Nephron (organoid): ENCODE measurements around the gene UBR7.

Experiments used
- H3K27ac Mint-ChIP-seq, 3 experiments: 2 replicates each; pipeline ENCODE4 v1.8.0; 2020; ENCODE audit warnings: mixed read lengths in 3 of 3, mild to moderate bottlenecking in 2 of 3, moderate library complexity in 1 of 3
- H3K27me3 Mint-ChIP-seq: 2 replicates; pipeline ENCODE4 v1.8.0; 2021; ENCODE audit warnings: low read depth, mild to moderate bottlenecking, moderate library complexity, mixed read lengths
- H3K36me3 Mint-ChIP-seq: 2 replicates; pipeline ENCODE4 v1.8.0; 2020; ENCODE audit warnings: low read depth, mixed read lengths
- H3K4me1 Mint-ChIP-seq: 2 replicates; pipeline ENCODE4 v1.8.0; 2020; ENCODE audit warnings: mixed read lengths
- H3K4me3 Mint-ChIP-seq, 3 experiments: 2 replicates each; pipeline ENCODE4 v1.8.0; 2020; ENCODE audit warnings: mild to moderate bottlenecking in 3 of 3, mixed read lengths in 3 of 3, moderate library complexity in 2 of 3
- H3K9me3 Mint-ChIP-seq: 2 replicates; pipeline ENCODE4 v1.8.0; 2020; ENCODE audit warnings: mixed read lengths
- TF ChIP-seq, protein P1 (sequence below), 3 experiments: fragments of 200-600 bp; sonication (generic); IDR thresholded peaks; one replicate each; pipeline ENCODE4 v1.5.0; 2021; ENCODE audit warnings: antibody characterized with exemption in 3 of 3; ENCODE audit not compliant: unreplicated experiment in 3 of 3

UBR7 gene

DNA sequence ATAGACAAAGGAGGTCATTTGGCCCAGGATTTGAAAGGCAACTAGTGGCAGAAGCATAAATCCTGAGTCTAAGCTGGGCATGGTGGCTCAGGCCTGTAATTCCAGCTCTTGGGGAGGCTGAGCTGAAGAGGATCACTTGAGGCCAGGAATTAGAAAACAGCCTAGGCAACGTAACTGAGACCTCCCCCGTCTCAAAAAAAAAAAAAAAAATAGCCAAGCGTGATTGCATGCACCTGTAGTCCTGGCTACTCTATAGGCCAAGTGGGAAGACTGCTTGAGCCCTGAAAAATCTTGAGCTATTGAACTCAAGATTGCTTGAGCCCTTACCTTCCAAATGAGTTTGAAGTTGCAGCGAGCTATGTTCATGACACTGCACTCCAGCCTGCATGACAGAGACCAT, 8.0 kb upstream of the UBR7 start:
- Mint-ChIP-seq H3K4me1 (no peaks in the 10 kb centered on the region), H3K4me3 (no peak overlapping the region), H3K36me3 (peaks cover 6% of the 10 kb centered on the region), H3K27ac (no peak overlapping the region), H3K9me3 (no peaks in the 10 kb centered on the region), H3K27me3 (no peaks in the 10 kb centered on the region)
- TF ChIP-seq, protein P1, sequence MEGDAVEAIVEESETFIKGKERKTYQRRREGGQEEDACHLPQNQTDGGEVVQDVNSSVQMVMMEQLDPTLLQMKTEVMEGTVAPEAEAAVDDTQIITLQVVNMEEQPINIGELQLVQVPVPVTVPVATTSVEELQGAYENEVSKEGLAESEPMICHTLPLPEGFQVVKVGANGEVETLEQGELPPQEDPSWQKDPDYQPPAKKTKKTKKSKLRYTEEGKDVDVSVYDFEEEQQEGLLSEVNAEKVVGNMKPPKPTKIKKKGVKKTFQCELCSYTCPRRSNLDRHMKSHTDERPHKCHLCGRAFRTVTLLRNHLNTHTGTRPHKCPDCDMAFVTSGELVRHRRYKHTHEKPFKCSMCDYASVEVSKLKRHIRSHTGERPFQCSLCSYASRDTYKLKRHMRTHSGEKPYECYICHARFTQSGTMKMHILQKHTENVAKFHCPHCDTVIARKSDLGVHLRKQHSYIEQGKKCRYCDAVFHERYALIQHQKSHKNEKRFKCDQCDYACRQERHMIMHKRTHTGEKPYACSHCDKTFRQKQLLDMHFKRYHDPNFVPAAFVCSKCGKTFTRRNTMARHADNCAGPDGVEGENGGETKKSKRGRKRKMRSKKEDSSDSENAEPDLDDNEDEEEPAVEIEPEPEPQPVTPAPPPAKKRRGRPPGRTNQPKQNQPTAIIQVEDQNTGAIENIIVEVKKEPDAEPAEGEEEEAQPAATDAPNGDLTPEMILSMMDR (IDR thresholded peaks at IDR 0.05; ENCODE audit: unreplicated experiment in 3 of 3): no peak

DNA sequence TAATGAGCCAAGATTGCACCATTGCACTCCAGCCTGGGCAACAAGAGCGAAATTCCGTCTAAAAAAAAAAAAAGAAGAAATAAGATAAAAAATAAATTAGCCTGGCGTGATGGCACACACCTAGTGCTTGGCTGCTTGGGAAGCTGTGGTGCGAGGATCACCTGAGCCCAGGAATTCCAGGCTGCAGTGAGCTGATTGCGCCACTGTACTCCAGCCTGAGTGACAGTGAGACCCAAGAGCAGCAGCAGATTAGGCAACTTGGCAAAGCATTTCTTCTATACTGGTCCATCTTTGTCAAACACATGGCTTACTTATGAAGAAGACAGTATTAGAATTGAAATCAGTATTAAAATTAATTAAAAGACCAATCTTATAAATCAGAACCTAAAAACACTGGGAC, 6.5 kb upstream of the UBR7 start:
- Mint-ChIP-seq H3K27ac (no peak overlapping the region), H3K4me1 (no peaks in the 10 kb centered on the region), H3K4me3 (no peak overlapping the region), H3K27me3 (no peaks in the 10 kb centered on the region), H3K36me3 (peaks cover 10% of the 10 kb centered on the region), H3K9me3 (no peaks in the 10 kb centered on the region)
- TF ChIP-seq, protein P1 (IDR thresholded peaks at IDR 0.05; ENCODE audit: unreplicated experiment in 3 of 3): no peak

DNA sequence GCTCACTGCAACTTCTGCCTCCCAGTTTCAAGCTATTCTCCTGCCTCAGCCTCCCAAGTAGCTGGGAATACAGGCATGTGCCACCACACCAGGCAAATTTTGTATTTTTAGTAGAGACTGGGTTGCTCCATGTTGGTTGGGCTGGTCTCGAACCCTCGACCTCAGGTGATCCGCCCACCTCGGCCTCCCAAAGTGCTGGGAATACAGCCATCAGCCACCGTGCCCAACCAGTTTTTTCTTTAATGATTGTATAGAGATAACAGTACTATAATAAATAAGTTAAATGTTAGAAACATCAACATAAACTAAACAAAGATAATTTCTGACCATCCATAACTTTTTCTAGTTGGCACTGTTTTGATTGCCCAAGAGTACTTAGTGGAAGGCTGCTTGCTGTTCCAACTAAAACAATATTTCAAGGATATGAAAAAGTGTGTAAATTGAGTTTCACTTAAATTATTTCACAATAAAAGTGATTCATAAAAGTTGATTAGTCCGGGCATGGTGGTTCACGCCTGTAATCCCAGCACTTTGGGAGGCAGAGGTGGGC, 5.8 kb upstream of the UBR7 start:
- Mint-ChIP-seq H3K9me3 (no peaks in the 10 kb centered on the region), H3K4me1 (peaks cover under 1% of the 10 kb centered on the region), H3K27ac (no peak overlapping the region), H3K27me3 (no peaks in the 10 kb centered on the region), H3K36me3 (peaks cover 10% of the 10 kb centered on the region), H3K4me3 (no peak overlapping the region)
- TF ChIP-seq, protein P1 (IDR thresholded peaks at IDR 0.05; ENCODE audit: unreplicated experiment in 3 of 3): no peak

DNA sequence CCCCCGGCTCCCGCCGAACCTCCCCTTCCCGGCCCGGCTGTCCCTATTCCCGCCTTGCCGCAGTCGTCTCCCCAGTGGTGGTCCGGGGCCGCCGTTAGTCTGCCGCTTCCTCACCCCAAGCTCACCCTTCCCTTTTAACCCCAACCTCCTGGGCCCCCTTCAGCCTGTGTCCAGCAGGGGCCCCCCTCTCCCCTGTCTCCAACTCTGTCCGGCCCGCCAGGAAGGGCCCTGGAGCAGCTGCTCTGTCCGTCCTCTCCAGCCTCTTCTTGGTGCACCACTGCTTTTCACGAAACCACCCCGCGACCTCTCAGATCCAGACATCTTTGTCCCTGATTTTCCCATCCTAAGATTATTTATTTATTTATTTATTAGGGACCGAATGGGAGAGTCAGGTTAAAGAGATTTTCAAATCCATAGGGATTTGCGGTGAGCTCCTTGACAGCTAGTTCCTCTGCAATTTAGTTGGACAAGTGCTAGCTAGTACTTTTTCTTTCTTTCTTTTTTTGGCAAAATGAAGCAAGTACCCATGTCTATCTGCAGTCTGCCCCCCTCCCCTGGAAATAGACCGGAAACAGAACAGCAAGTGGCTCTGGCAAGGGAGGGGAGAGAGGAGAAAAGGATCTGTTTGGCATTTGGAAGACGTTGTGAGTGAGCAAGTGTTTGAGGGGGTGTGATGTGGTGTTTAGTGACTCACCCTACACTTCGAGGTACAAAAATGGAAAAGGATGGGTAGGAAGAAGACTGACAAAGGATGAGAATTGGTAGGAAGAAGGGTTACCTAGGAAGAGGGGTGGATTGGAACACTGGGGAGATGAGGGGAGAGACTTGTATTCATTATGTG, 632 bp downstream of the UBR7 start:
- Mint-ChIP-seq H3K27ac (peak overlapping the region; percentile 6 to 72 (median 61)), H3K4me3 (peak overlapping the region; percentile 83 to 100 (median 98)), H3K4me1 (peaks cover 20% of the 10 kb centered on the region), H3K27me3 (no peaks in the 10 kb centered on the region), H3K9me3 (no peaks in the 10 kb centered on the region), H3K36me3 (peaks cover 14% of the 10 kb centered on the region)
- TF ChIP-seq, protein P1 (IDR thresholded peaks at IDR 0.05; ENCODE audit: unreplicated experiment in 3 of 3): peak in 2 of 3 experiments; percentile 24 to 56

GRCh38 chr14:93212432-93212831, 5.4 kb downstream of the UBR7 start:
- Mint-ChIP-seq H3K4me1 (peaks cover 12% of the 10 kb centered on the region), H3K27ac (no peak overlapping the region), H3K9me3 (no peaks in the 10 kb centered on the region)

More at GRCh38 chr14:93212432-93212831, 5.4 kb downstream of the UBR7 start:
- TF ChIP-seq, protein P1 (IDR thresholded peaks at IDR 0.05; ENCODE audit: unreplicated experiment in 3 of 3): no peak
- H3K27me3 Mint-ChIP-seq: no peaks in the 10 kb centered on the region
- peaks cover 42% of the 10 kb centered on the region for H3K36me3 Mint-ChIP-seq
- H3K4me3 Mint-ChIP-seq: no peak overlapping the region
